ENCODE measurements around the gene PIEZO1.

PIEZO1 gene

DNA sequence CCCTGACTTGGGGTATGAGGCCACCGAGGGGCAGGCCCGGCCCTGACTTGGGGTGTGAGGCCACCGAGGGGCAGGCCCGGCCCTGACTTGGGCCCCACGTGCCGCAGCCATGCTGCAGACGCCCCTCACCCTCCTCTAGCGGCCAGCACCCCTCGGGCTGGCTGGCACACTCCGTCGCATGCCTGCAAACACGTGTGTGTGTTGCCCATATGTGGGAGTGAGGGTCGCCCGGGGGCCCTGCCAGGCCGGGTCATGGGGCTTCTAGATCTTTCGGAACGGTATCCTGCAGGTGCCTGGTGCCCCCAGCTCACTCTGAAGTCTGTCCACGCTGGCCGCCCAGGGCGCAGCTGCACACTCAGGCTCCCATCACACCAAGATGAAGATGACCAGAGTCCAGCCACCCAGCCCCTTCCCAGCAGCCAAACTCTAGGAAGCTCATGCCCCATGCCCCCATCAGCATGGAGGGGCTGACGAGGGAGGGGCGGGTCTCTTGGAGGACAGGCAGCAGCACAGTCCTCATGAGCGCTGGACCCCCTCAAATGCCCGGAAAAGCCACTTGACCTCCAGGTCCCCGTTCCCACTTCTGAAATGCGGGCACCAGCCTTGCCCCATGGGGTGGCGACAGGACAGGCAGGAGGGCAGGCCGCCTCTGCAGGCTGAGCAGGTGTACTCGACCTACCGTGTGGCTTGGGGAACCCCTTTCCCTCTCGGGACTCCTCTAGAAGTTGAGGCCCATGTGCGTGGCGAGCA is 44.9 kb downstream of the PIEZO1 start:
- TF ChIP-seq POLR2A (IDR thresholded peaks at IDR 0.05; ENCODE audit: extremely low read depth, insufficient read length) (no peak), CTCF (IDR thresholded peaks at IDR 0.05; ENCODE audit: low read depth, low read length) (no peak)
- TF ChIP-seq, protein P1, sequence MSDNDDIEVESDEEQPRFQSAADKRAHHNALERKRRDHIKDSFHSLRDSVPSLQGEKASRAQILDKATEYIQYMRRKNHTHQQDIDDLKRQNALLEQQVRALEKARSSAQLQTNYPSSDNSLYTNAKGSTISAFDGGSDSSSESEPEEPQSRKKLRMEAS (IDR thresholded peaks at IDR 0.05; ENCODE audit: low read depth, low read length), result no peak
- no peak overlapping the region for H3K4me3 ChIP-seq (ENCODE audit: low read depth, low read length)
- no peak for DNase-seq (ENCODE audit: low read depth)

- TF ChIP-seq CTCF (IDR thresholded peaks at IDR 0.05; ENCODE audit: low read depth, low read length), result no peak
- TF ChIP-seq, protein P1 (IDR thresholded peaks at IDR 0.05; ENCODE audit: low read depth, low read length), result no peak
- no peak for TF ChIP-seq POLR2A (IDR thresholded peaks at IDR 0.05; ENCODE audit: extremely low read depth, insufficient read length)
- TF ChIP-seq MYC (IDR thresholded peaks at IDR 0.05; ENCODE audit: low read depth, low read length), result no peak
- no peak for DNase-seq (ENCODE audit: low read depth)
- H3K4me3 ChIP-seq (ENCODE audit: low read depth, low read length), result no peak overlapping the region
These were observed 45.7 kb downstream of the PIEZO1 start for GRCh38 chr16:88739139-88739976.

- TF ChIP-seq, protein P1 (IDR thresholded peaks at IDR 0.05; ENCODE audit: low read depth, low read length), result no peak
- TF ChIP-seq CTCF (IDR thresholded peaks at IDR 0.05; ENCODE audit: low read depth, low read length) (no peak), MYC (IDR thresholded peaks at IDR 0.05; ENCODE audit: low read depth, low read length) (no peak), POLR2A (IDR thresholded peaks at IDR 0.05; ENCODE audit: extremely low read depth, insufficient read length) (no peak)
These were observed 46.6 kb downstream of the PIEZO1 start for GRCh38 chr16:88738151-88739084.

DNA sequence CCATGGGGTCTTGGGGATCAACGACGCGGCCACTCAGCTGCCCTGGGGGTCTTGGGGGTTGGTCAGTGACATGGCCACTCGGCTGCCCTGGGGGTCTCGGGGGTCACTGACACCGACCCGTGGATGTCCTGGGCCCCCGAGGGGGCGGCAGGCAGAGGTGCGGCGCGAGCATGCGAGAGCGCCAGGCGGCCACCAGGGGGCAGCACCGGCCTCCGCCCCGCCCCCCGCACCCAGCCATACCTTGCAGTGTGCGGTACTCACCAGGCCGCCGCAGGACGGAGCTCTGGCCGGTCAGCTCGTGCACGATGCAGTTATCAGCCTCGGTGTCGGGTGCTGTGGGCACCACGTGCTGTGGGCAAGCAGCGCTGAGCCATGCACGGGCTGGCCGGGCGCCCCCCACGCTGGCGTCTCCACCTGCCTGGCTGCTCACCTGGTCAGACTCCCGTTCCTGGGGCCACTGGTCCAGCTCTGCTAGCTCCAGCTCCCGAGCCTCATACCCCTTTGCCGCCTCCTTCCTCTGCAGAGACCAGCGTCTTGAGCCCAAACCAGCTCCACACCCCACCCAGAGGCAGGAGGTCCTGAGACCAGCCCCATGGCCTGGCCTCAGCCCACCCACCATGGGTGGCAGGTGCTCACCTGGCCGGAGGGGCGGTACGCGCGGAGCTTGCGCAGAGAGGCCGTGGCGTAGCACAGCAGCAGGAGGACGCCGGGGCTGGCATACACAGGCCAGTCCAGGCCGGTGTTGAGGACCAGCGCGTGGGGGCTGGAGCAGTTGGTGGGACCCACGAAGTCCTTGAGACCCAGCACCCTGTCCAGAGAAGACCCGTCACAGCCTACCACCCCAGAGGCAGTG is 47.5 kb downstream of the PIEZO1 start:
- peak; percentile 86 for DNase-seq (ENCODE audit: low read depth)
- H3K4me3 ChIP-seq (ENCODE audit: low read depth, low read length), result no peak overlapping the region
- TF ChIP-seq, protein P1 (IDR thresholded peaks at IDR 0.05; ENCODE audit: low read depth, low read length), result peak; percentile 87
- TF ChIP-seq MYC (IDR thresholded peaks at IDR 0.05; ENCODE audit: low read depth, low read length) (peak; percentile 89), POLR2A (IDR thresholded peaks at IDR 0.05; ENCODE audit: extremely low read depth, insufficient read length) (peak; percentile 14), CTCF (IDR thresholded peaks at IDR 0.05; ENCODE audit: low read depth, low read length) (peak; percentile 73)

More at GRCh38 chr16:88738151-88739084, 46.6 kb downstream of the PIEZO1 start:
- H3K4me3 ChIP-seq (ENCODE audit: low read depth, low read length), result no peak overlapping the region
- no peak for DNase-seq (ENCODE audit: low read depth)
